Measurements from ENCODE around the gene PPP1R26.

GRCh38 chr9:135490980-135491464 is 11.4 kb downstream of the PPP1R26 start:
- TF ChIP-seq CTCF (IDR thresholded peaks at IDR 0.05; ENCODE audit: insufficient read depth, low read length, poor library complexity, severe bottlenecking) = no peak
- TF ChIP-seq EZH2phosphoT487 (conservative IDR thresholded peaks at IDR 0.05; ENCODE audit: low read length) = no peak
